HG03139 (cell line): ENCODE measurements around the gene TBC1D10A.

Experiments
- ATAC-seq: cut with Tn5 transposase; IDR thresholded peaks from one replicate; pipeline ENCODE4 v1.9.1; 2021; ENCODE audit not compliant: unreplicated experiment

The TBC1D10A gene

DNA sequence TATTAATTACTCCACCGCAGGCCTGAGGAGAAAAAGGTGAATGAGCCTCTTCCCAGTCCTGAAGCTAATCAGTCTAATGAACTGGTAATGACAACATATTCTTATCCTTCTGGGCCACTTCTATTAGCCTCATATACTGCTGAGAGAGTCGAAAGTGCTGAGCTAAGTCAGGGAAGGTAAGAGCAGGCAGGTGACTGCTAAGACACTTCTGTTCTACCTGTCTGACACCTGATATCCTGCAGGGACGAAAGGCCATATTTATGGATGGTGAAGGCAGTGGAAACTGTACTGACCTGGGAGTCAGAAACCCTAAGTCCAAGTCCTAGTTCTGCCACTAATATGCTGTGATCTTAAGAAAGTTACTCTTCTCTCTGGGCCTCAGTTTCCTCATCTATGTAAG lies 3.5 kb downstream of the TBC1D10A start:
- ATAC-seq: no peak

DNA sequence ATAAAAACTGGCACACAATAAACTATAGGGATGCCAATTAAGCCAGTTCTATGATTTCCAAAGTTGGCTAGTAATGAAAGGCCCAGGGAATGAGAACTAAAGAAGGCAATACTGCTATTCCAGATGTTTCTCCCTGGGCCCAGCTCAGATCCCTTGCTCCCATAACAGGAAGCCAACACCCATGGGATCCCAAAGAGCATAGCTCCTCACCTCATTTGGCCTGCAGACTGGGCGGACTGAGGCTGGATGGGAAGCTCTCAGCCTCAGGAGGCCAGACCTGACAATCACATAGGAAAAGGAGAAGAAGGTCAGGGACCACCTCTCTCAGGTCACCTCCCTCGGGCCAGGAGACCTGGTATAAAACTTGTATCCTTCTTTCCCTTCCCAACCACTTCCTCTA lies 5.3 kb downstream of the TBC1D10A start:
- no peak for ATAC-seq

GRCh38 chr22:30320021-30320556 lies 6.7 kb downstream of the TBC1D10A start:
- no peak for ATAC-seq

DNA sequence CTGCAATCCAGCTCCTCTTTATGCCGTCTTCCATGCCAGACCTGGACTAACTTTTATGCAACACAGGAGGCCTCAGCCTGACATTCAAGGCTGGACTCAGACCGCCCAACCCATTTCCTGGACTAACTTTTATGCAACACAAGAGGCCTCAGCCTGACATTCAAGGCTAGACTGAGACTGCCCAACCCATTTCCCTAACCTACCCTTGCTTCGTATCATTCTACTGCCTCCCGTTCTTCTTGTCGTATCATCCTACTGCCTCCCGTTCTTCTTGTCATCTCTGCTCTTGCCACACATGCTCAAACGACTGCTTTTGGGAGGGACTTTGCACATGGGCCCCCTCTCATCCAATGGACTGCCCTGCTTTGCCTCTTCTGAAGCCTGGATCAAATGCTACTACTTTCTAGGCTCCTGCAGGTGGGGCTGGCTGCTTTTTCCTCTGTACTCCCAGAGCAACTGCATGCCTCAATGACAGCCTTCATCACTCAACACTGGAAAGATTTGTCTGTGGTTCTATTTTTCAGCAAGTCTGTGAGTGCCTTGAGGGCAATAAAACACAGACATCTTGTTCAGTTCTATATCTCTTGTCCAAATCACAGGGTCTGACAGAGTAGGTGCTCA lies 7.8 kb downstream of the TBC1D10A start:
- ATAC-seq: no peak

- no peak for ATAC-seq
Observed at GRCh38 chr22:30317778-30318177, 9.0 kb downstream of the TBC1D10A start.

GRCh38 chr22:30315962-30316576 lies 10.7 kb downstream of the TBC1D10A start:
- no peak for ATAC-seq

GRCh38 chr22:30314915-30315314 lies 11.8 kb downstream of the TBC1D10A start:
- ATAC-seq: no peak

- ATAC-seq: no peak
Observed at GRCh38 chr22:30313527-30314363, 13.0 kb downstream of the TBC1D10A start.

DNA sequence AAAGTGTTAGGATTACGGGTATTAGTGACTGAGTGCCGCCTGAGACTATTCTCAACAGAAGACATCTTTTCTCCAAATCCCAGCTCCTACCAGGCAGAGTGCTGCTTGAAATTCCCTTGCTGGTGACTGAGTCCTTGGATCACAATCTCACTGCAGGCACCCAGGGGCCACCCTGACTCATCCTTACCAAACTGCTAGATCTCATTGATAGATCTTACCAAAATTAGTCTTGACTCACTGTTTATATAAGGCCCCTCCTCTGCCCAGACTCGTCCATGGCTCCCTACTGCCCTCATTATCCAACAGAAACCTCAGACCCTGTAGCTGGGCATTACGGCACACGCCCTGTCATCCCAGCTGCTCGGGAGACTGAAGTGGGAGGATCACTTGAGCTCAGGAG lies 14.7 kb downstream of the TBC1D10A start:
- no peak for ATAC-seq

DNA sequence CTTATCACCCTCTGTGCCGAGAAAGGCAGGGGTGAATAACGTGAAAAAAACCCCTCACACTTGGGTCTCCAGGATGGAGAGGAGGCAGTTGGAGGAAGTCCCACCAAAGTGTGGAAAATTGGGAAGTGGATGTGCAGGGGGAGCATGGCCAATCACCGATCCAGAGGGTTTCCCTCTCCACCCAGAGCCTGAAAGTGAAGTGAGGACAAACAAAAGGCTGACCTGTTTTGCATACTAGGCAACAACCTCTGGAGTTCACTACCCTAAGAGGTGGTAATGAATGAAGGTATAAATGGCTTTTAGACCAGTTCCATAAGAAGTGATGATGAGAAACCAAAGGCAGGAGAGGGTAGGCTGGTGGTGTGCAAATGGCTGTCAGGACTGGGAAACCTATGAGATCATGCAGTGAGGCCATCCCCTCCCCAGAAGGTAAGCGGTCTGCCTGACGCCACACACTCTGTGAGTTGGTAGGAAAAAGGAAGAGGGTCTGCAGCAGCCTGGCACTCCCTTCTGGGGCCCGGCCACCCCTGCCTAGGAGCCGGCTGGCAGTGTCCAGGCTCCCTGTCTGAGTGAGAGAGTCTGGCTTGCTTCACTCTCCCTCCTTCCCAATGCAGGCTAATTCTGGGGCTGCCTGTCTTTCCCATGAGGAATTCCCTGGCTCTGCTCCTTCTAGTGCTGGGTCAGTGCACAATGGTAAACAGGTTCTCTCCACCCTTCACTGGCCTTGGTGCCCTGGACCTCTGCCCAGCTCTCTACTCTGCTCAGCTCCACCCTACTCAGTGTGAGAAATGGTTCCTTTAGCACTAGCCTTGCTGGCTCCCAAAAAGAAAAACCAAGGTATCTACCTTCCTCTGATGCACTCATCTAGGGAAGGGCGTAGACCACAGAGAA lies 15.6 kb downstream of the TBC1D10A start:
- no peak for ATAC-seq

- no peak for ATAC-seq
Observed at GRCh38 chr22:30309951-30310741, 16.6 kb downstream of the TBC1D10A start.

DNA sequence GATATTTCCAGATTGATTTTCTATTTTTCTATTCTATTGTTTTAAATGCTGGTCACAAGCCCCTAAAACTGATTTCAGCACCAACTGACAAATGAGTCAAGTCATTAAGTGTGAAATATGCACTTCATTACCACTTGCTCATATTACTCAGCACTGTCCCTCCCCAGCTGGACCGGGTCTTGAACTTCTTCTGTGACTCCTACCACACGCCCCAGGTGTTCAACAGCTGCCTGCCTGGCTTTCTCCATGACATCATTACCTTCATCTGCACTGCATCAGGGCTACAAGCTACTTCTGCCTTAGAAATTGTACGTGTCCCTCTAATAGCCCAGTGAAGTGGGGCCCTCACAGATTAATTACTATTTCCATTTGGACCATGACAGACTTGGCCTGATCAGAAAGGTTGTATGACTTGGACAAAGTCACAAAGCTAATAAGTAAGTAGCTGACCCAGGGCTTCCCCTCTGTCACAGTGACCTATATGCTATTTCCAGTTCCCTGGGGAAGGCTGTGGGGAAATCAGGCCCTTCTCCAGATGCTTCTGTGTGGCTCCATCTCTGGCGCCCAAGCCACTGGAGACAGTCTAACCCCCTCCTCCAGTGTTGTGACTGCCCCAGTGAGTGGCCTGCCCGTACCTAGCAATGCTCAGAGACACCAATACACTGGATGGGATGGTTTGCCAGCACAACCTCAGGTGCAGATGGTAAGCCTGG lies 18.1 kb downstream of the TBC1D10A start:
- ATAC-seq: no peak

GRCh38 chr22:30308093-30308492 lies 18.6 kb downstream of the TBC1D10A start:
- no peak for ATAC-seq

GRCh38 chr22:30307041-30307574 lies 19.6 kb downstream of the TBC1D10A start:
- no peak for ATAC-seq

DNA sequence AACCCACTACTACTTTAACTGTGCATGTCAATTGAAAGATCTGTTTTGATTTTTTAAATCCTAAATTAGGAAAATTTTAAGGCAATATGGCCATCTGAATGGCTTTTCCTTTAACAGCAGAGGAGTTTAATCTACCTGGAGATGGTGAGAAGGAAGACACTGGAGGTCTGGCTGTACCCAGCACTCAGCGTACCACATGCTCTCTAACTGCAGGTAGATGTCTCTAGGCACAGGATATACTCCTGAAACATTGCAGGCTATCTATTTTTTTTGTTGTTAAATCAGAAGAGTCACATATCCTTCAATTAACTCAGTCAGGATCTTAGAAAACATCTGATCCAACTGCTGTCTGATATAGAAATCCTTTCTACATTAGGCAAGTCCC lies 20.1 kb downstream of the TBC1D10A start:
- no peak for ATAC-seq

DNA sequence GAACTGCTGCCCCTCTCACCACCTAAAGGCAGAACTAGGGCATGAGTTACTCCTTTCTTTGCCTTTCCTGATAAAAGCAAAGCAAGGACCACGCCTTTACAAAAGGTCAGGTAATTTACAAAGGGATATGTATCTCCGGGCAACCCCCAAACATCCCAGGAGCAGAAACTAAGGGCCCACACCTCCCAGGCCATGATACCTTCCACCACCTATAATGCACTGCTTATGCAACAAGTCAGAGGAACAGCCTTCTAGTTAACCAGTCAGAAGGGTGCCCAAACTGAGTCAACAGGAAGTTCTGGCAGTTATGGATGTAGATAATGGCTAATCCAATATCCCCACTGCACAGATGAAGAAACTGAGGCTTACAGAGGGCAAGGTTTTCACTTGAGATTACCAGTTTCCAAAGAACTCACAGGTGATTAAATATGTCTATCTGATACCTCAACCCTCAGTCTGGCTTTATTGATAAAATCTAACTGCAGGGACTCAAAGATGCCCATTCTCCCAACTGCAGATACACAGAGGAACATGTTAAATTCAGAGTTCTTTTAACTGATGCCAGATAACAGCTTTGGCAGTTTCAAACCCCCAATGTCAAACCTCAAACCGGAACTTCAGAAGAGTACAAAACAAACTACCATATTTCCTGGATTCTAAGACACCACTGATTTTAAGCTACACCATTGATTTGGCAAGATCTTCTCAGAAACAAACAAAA lies 20.7 kb downstream of the TBC1D10A start:
- ATAC-seq: no peak

DNA sequence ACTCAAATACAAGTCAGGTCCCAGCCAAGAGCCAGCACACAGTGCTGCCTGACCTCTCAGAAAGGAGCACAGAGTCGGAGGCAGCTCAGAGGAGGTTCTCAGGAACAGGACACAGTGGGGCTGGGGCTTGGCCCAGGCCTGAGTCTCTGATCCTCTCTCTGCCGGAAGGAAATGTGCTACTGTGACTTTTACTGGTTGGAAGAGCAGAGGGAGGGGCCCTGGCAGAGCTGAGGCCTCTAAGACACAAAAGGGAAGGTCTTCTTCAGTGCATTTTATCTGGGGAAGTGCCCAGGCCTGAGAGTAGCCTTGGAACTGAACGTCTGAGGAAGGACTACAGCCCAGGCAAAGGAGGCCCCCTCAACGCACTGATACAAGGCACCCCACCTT lies 21.2 kb downstream of the TBC1D10A start:
- ATAC-seq: no peak

DNA sequence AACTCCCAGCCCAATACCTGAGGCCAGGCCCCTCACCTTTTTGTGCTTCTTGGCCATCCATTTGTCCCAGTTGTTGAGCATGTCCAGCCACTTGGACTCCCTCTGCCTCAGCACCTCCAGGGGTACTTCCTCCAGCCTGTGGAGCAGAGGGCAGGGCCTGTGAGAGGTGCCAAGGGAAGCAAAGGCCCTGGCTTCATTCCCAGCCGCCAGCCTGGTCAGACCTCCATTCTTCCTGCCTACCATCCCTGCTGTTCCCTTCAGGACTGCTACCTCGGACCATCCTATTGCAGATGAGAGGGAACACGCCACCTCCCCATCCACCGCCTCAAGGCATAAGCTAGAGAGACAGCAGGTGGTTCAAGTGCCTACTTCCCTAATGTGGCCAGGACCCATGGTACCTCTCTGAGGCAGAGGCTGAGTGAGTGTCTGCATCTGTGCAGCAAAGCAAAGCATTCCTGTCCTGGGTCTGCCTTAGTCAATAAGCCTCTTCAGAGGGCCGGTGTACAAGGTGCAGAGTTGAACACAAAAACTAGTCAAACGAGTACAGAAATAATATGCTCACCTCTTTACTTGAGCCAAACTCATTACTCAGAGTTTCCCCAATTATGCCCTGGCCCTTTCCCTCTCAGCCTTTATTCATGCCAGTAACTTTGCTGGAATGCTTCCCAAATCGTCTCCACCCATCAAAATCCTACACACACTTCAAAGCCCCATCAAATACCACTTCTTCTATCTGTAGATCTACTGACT lies 22.1 kb downstream of the TBC1D10A start:
- ATAC-seq: no peak
